Measurements from ENCODE around the gene TTYH1.

DNA sequence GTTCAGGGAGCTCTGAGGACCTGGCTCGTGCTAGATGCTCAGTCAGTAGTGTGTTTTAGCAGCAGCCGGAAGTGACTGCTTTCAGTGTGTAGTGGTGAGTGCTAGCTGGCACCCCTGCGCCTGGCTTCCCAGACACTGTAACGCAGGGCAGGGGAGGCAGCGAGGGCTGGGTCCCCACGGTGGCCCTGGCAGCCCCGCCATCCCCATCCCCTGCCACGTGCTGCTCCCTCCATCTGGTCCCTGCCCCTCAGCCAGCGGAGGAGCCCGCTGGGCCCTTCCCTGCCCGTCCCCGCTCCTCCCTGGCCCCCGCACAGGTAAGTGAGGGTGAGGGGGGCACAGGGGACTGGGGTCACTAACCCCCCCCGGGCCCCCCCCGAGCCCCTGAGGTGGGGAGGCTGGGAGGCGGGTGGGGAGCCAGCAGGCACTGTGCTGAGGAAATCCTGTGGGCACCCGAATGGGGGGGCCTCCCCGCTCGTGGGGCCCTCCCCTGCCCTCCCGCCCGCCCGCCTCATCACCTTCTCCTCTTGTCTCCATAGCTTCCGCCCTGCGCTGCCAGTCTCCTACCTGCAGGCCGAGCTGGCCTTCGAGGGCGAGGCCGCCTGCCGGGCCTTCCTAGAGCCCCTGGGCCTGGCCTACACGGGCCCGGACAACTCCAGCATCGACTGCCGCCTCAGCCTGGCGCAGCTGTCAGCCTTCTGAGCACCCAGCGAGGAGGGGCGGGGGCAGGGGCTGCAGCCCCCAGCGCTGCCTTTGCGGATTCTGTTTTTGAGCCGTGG lies 45.2 kb downstream of the TTYH1 start:
- TF ChIP-seq CTCF (conservative IDR thresholded peaks at IDR 0.05; ENCODE audit: low read length) (no peak), EZH2phosphoT487 (IDR thresholded peaks at IDR 0.05; ENCODE audit: borderline replicate concordance) (no peak)

All from Loucy (cell line).